Measurements from ENCODE around the gene MLX. TPM values are rescaled to one million over a fixed set of nuclear protein-coding genes. Genes with fewer than 3 reads are reported as not detected.
"Not testable (repeated sequence)": the region's sequence is repeated elsewhere in the genome, so short reads cannot be mapped to it uniquely, and the experiment has no call there.

MLX gene
- total and polyA plus RNA-seq, 7 donors, result 24.7 to 129 (median 50.5) TPM

GRCh38 chr17:42537826-42538451 is 29.0 kb upstream of the MLX start:
- peaks cover 0 to 21% (median 19%) of the 10 kb centered on the region in 4 donors for H3K4me1 ChIP-seq
- no peaks in the 10 kb centered on the region for H3K27me3 ChIP-seq
- 91 to 97% methylated on average over 5 of the region's 5 CpGs for WGBS, 2 donors
- H3K36me3 ChIP-seq, result peaks cover 0 to 47% (median 18%) of the 10 kb centered on the region in 4 donors
- H3K27ac ChIP-seq, result peak overlapping the region in 2 of 4 donors; percentile 90 to 96
- H3K4me3 ChIP-seq, result no peak overlapping the region
- intact Hi-C loops (cut with DNase I), result no loop called here
- TF ChIP-seq POLR2AphosphoS5 (IDR thresholded peaks at IDR 0.05), result no peak
- no peaks in the 10 kb centered on the region for H3K9me3 ChIP-seq
- DNase-seq, result no peak

GRCh38 chr17:42538482-42538881 is 28.4 kb upstream of the MLX start:
- no peaks in the 10 kb centered on the region for H3K27me3 ChIP-seq
- no peak for DNase-seq
- TF ChIP-seq POLR2A (IDR thresholded peaks at IDR 0.05) (no peak), CTCF (IDR thresholded peaks at IDR 0.05) (no peak), POLR2AphosphoS5 (IDR thresholded peaks at IDR 0.05) (no peak), EP300 (IDR thresholded peaks at IDR 0.05) (no peak)
- H3K36me3 ChIP-seq, result peaks cover 0 to 53% (median 20%) of the 10 kb centered on the region in 4 donors
- no peak overlapping the region for H3K27ac ChIP-seq
- H3K4me3 ChIP-seq, result no peak overlapping the region
- intact Hi-C loops (cut with DNase I), result no loop called here
- 96% methylated on average over 14 of the region's 14 CpGs for WGBS, 2 donors
- H3K4me1 ChIP-seq, result peaks cover 0 to 21% (median 19%) of the 10 kb centered on the region in 4 donors
- no peaks in the 10 kb centered on the region for H3K9me3 ChIP-seq

GRCh38 chr17:42540558-42540957 is 26.3 kb upstream of the MLX start:
- 93 to 97% methylated on average over 4 of the region's 4 CpGs for WGBS, 2 donors
- Histone ChIP-seq H3K36me3 (peaks cover 0 to 62% (median 20%) of the 10 kb centered on the region in 4 donors), H3K4me1 (peaks cover 0 to 15% (median 12%) of the 10 kb centered on the region in 4 donors)
- H3K27ac ChIP-seq; DNase-seq; intact Hi-C loops (cut with DNase I); H3K9me3 ChIP-seq; H3K27me3 ChIP-seq; H3K4me3 ChIP-seq: not testable (repeated sequence)

- Histone ChIP-seq H3K27ac (no peak overlapping the region), H3K27me3 (no peaks in the 10 kb centered on the region), H3K36me3 (peaks cover 0 to 62% (median 20%) of the 10 kb centered on the region in 4 donors), H3K4me3 (no peak overlapping the region), H3K4me1 (peaks cover 0 to 11% (median 9%) of the 10 kb centered on the region in 4 donors), H3K9me3 (no peaks in the 10 kb centered on the region)
- DNase-seq, result no peak
- intact Hi-C loops (cut with DNase I), result no loop called here
- WGBS, 2 donors, result 58 to 72% methylated on average over 17 of the region's 17 CpGs
- TF ChIP-seq EP300 (IDR thresholded peaks at IDR 0.05) (no peak), POLR2A (IDR thresholded peaks at IDR 0.05) (no peak), POLR2AphosphoS5 (IDR thresholded peaks at IDR 0.05) (no peak), CTCF (IDR thresholded peaks at IDR 0.05) (no peak)
Observed at GRCh38 chr17:42541041-42541833, 25.7 kb upstream of the MLX start.

- no peak overlapping the region for H3K27ac ChIP-seq
- H3K36me3 ChIP-seq, result peaks cover 0 to 56% (median 19%) of the 10 kb centered on the region in 4 donors
- H3K4me3 ChIP-seq, result no peak overlapping the region
- WGBS, 2 donors, result 95 to 96% methylated on average over 39 of the region's 39 CpGs
- peaks cover 0 to 5% (median 0%) of the 10 kb centered on the region in 3 donors for H3K27me3 ChIP-seq
- H3K4me1 ChIP-seq, result peaks cover 0 to 7% (median 5%) of the 10 kb centered on the region in 4 donors
- TF ChIP-seq POLR2AphosphoS5 (IDR thresholded peaks at IDR 0.05) (no peak), CTCF (IDR thresholded peaks at IDR 0.05) (no peak), EP300 (IDR thresholded peaks at IDR 0.05) (no peak), POLR2A (IDR thresholded peaks at IDR 0.05) (no peak)
- intact Hi-C loops (cut with DNase I), result no loop called here
- H3K9me3 ChIP-seq, result no peaks in the 10 kb centered on the region
- DNase-seq, result no peak
Observed at GRCh38 chr17:42543190-42544079, 23.5 kb upstream of the MLX start.
